Upper lobe of left lung (tissue), 6 donors: ENCODE data around the gene CTTN. TPM values are rescaled to one million over a fixed set of nuclear protein-coding genes. Genes with fewer than 3 reads are reported as not detected.

Experiments used
- ATAC-seq, 2 donors: fragments of 200-7000 bp; cut with Tn5 transposase; one replicate each; pipeline ENCODE4 v1.9.1; 2022; ENCODE audit warnings: mild to moderate bottlenecking in 2 of 2, moderate library complexity in 2 of 2; ENCODE audit not compliant: low FRiP score in 2 of 2
- DNase-seq, 2 donors: peaks; one replicate each; pipeline ENCODE4 v3.0.0-alpha.2; 2019 to 2020
- H3K27ac ChIP-seq, 4 donors: fragments of 200-600 bp; sonication (generic); one replicate each; pipeline ENCODE4 v1.5.1; 2016 to 2019
- H3K27me3 ChIP-seq, 4 donors: fragments of 200-600 bp; sonication (generic); one replicate each; pipeline ENCODE4 v1.5.1; 2017 to 2019
- H3K36me3 ChIP-seq, 4 donors: fragments of 200-600 bp; sonication (generic); one replicate each; pipeline ENCODE4 v1.5.1; 2016 to 2019
- H3K4me1 ChIP-seq, 4 donors: fragments of 200-600 bp; sonication (generic); one replicate each; pipeline ENCODE4 v1.5.1; 2018 to 2019
- H3K4me3 ChIP-seq, 4 donors: fragments of 200-600 bp; sonication (generic); one replicate each; pipeline ENCODE4 v1.5.1; 2017 to 2019; ENCODE audit warnings: mild to moderate bottlenecking in 2 of 4, moderate library complexity in 1 of 4
- H3K9me3 ChIP-seq, 4 donors: fragments of 200-600 bp; sonication (generic); one replicate each; pipeline ENCODE4 v1.5.1; 2018 to 2019
- CTCF ChIP-seq, 6 experiments: fragments of 450-650 bp in 4 of 6; fragments of 200-600 bp in 2 of 6; sonication (generic) in 2 of 6; IDR thresholded peaks; one replicate each; pipeline ENCODE4 v1.5.1; 2016 to 2019; ENCODE audit warnings: antibody characterized with exemption in 6 of 6
- EP300 ChIP-seq, 4 donors: sonication (generic); formaldehyde crosslinking; IDR thresholded peaks; one replicate each; pipeline ENCODE4 v1.5.1; 2017; ENCODE audit warnings: antibody characterized with exemption in 4 of 4, control low read depth in 2 of 4
- POLR2A ChIP-seq, 4 donors: fragments of 450-650 bp; IDR thresholded peaks; one replicate each; pipeline ENCODE4 v1.5.1; 2016 to 2017; ENCODE audit warnings: antibody characterized with exemption in 4 of 4, mild to moderate bottlenecking in 2 of 4
- POLR2AphosphoS5 ChIP-seq, 2 donors: sonication (generic); formaldehyde crosslinking; IDR thresholded peaks; one replicate each; pipeline ENCODE4 v1.5.1; 2017; ENCODE audit warnings: antibody characterized with exemption in 2 of 2
- WGBS, 2 donors: methylation state at CpG; one replicate each; pipeline ENCODE4 v1.1.5; 2017 to 2018; 5-methylcytosine and 5-hydroxymethylcytosine counted together
- total RNA-seq, 6 donors: library from RNA; depleted of rRNA in 4 of 6; stranded (reverse); fragments of >200 nt in 4 of 6; gene quantifications; one replicate each; pipeline versions ENCODE4 v1.1.0 to v1.2.1, GENCODE V29; 2016 to 2021
- donor health status: DM: no; HTN: no; CAD: no; lungs with moderate emphysema.
- donor health status: DM: no; HTN: yes; CAD: no; lungs with severe emphysema.

CTTN gene
- total RNA-seq, 6 donors from 2014 or later = 175 to 413 (median 218) TPM

- 90 to 93% methylated on average over 8 of the region's 8 CpGs for WGBS, 2 donors
- no peaks in the 10 kb centered on the region for H3K9me3 ChIP-seq
- no peak for ATAC-seq
Measured at GRCh38 chr11:70377645-70378044, 20.7 kb upstream of the CTTN start.

GRCh38 chr11:70378506-70379134 lies 19.7 kb upstream of the CTTN start:
- no peak for TF ChIP-seq POLR2A (IDR thresholded peaks at IDR 0.05)
- Histone ChIP-seq H3K4me3 (no peak overlapping the region), H3K9me3 (no peaks in the 10 kb centered on the region), H3K36me3 (peaks cover 21 to 86% (median 51%) of the 10 kb centered on the region in 4 donors), H3K27me3 (no peaks in the 10 kb centered on the region), H3K27ac (no peak overlapping the region), H3K4me1 (no peaks in the 10 kb centered on the region)
- DNase-seq (no peak), ATAC-seq (peak in 1 of 2 donors; percentile 15)
- 90 to 97% methylated on average over 8 to 9 of the region's 9 CpGs for WGBS, 2 donors

More at GRCh38 chr11:70377645-70378044, 20.7 kb upstream of the CTTN start:
- DNase-seq = no peak
- Histone ChIP-seq H3K27ac (no peak overlapping the region), H3K27me3 (no peaks in the 10 kb centered on the region), H3K4me3 (no peak overlapping the region), H3K36me3 (peaks cover 28 to 93% (median 58%) of the 10 kb centered on the region in 4 donors), H3K4me1 (no peaks in the 10 kb centered on the region)
- TF ChIP-seq EP300 (IDR thresholded peaks at IDR 0.05) (no peak), POLR2A (IDR thresholded peaks at IDR 0.05) (no peak), CTCF (IDR thresholded peaks at IDR 0.05) (no peak), POLR2AphosphoS5 (IDR thresholded peaks at IDR 0.05) (no peak)

GRCh38 chr11:70381350-70381749 lies 17.0 kb upstream of the CTTN start:
- no peaks in the 10 kb centered on the region for H3K9me3 ChIP-seq
- H3K27ac ChIP-seq = no peak overlapping the region
- WGBS, 2 donors = 91 to 97% methylated on average over 8 of the region's 8 CpGs
- H3K27me3 ChIP-seq = no peaks in the 10 kb centered on the region
- DNase-seq (no peak), ATAC-seq (no peak)
- no peak overlapping the region for H3K4me3 ChIP-seq
- peaks cover 17 to 80% (median 42%) of the 10 kb centered on the region in 4 donors for H3K36me3 ChIP-seq
- no peak for TF ChIP-seq EP300 (IDR thresholded peaks at IDR 0.05)
- TF ChIP-seq CTCF (IDR thresholded peaks at IDR 0.05) = no peak
- no peak for TF ChIP-seq POLR2A (IDR thresholded peaks at IDR 0.05)
- TF ChIP-seq POLR2AphosphoS5 (IDR thresholded peaks at IDR 0.05) = no peak
- H3K4me1 ChIP-seq = no peaks in the 10 kb centered on the region

GRCh38 chr11:70381872-70382861 lies 16.2 kb upstream of the CTTN start:
- DNase-seq (no peak), ATAC-seq (peak in 1 of 2 donors; percentile 74)
- no peaks in the 10 kb centered on the region for H3K9me3 ChIP-seq
- no peak overlapping the region for H3K4me3 ChIP-seq
- no peak overlapping the region for H3K27ac ChIP-seq
- H3K4me1 ChIP-seq = no peaks in the 10 kb centered on the region
- peaks cover 15 to 72% (median 37%) of the 10 kb centered on the region in 4 donors for H3K36me3 ChIP-seq
- H3K27me3 ChIP-seq = no peaks in the 10 kb centered on the region
- 82 to 84% methylated on average over 15 of the region's 15 CpGs for WGBS, 2 donors
- no peak for TF ChIP-seq POLR2A (IDR thresholded peaks at IDR 0.05)
- no peak for TF ChIP-seq EP300 (IDR thresholded peaks at IDR 0.05)
- no peak for TF ChIP-seq POLR2AphosphoS5 (IDR thresholded peaks at IDR 0.05)
- no peak for TF ChIP-seq CTCF (IDR thresholded peaks at IDR 0.05)
